Measurements from ENCODE around the gene FMN2. TPM values are rescaled to one million over a fixed set of nuclear protein-coding genes. Genes with fewer than 3 reads are reported as not detected.

Gene FMN2
- polyA plus RNA-seq, 2 of the 4 experiments (the other 2 are of a cell fraction): 2.8 to 4.2 TPM

- ATAC-seq (peak; percentile 81 to 85), DNase-seq (ENCODE audit: low read depth in 1 of 2, low spot score in 1 of 2) (peak; percentile 49 to 73), FAIRE-seq (no peak)
- POLR2A ChIA-PET: interaction anchor here (0.6 to 0.9 kb wide), 4 partner anchors 37 to 65 kb away, joined by 3 to 4 read pairs (median 3); no protein-coding TSS in a partner anchor
- WGBS (ENCODE audit: missing lambda C conversion rate): 1% methylated on average over 15 of the region's 70 CpGs
- CTCF ChIA-PET: interaction anchor here (0.6 to 2.0 kb wide), 14 partner anchors 9 to 609 kb away, joined by 3 to 8 read pairs (median 4); no protein-coding TSS in a partner anchor
- H3K4me3 ChIP-seq: peak overlapping the region; percentile 71
- TF ChIP-seq CTCF (IDR thresholded peaks at IDR 0.05) (peak; percentile 49), HOXA7 (CRISPR knock-in tag; IDR thresholded peaks at IDR 0.05) (no peak), SMC3 (IDR thresholded peaks at IDR 0.05) (peak; percentile 20), HMGXB4 (CRISPR knock-in tag; IDR thresholded peaks at IDR 0.05; ENCODE audit: borderline replicate concordance) (peak; percentile 70; the same call in 1 of the 2 replicates), NFE2L2 (conservative IDR thresholded peaks at IDR 0.05; ENCODE audit: low read length) (no peak), EHF (CRISPR knock-in tag; IDR thresholded peaks at IDR 0.05) (no peak), REST (IDR thresholded peaks at IDR 0.05) (peak; percentile 65; the same call in 1 of the 2 replicates), RCOR1 (IDR thresholded peaks at IDR 0.05; ENCODE audit: low read depth, low read length) (no peak), E2F6 (IDR thresholded peaks at IDR 0.05; ENCODE audit: borderline replicate concordance, low read depth) (0 out of 2 replicates have a peak, but pooled peaks have one; percentile 21), MAZ (IDR thresholded peaks at IDR 0.05; ENCODE audit: borderline replicate concordance, low read depth, low read length) (no peak), RAD21 (conservative IDR thresholded peaks at IDR 0.05 in 1 of 2, IDR thresholded peaks at IDR 0.05 in 1 of 2) (peak; percentile 19 to 31; a peak in 1 of 5 replicates)
- no peaks in the 10 kb centered on the region for H3K9me3 ChIP-seq
- peak overlapping the region; percentile 76 to 90 for H3K27ac ChIP-seq
- H3K4me1 ChIP-seq: peaks cover 21% of the 10 kb centered on the region
- peak overlapping the region; percentile 97 for H3K4me2 ChIP-seq
Observed at GRCh38 chr1:240092301-240093119, 827 bp downstream of the FMN2 start.

- ChIA-PET CTCF (interaction anchor here (0.6 to 2.0 kb wide), 8 partner anchors 12 to 225 kb away, joined by 3 to 8 read pairs (median 6); no protein-coding TSS in a partner anchor), POLR2A (interaction anchor here (0.6 to 0.9 kb wide), 2 partner anchors 36 to 66 kb away, joined by 3 to 4 read pairs; no protein-coding TSS in a partner anchor)
- DNase-seq (ENCODE audit: low read depth in 1 of 2, low spot score in 1 of 2) (peak in 1 of 2 experiments; percentile 31), ATAC-seq (peak; percentile 6 to 35; a peak in 4 of 6 replicates), FAIRE-seq (no peak)
- Histone ChIP-seq H3K4me3 (peak overlapping the region; percentile 71), H3K4me2 (peak overlapping the region; percentile 97), H3K9me3 (no peaks in the 10 kb centered on the region), H3K27ac (peak overlapping the region; percentile 76 to 90), H3K4me1 (peaks cover 21% of the 10 kb centered on the region)
- TF ChIP-seq SMC3 (IDR thresholded peaks at IDR 0.05): no peak
- TF ChIP-seq FOXS1 (CRISPR knock-in tag; IDR thresholded peaks at IDR 0.05): no peak
- no peak for TF ChIP-seq RNF2 (IDR thresholded peaks at IDR 0.05; ENCODE audit: borderline replicate concordance, low read depth)
- WGBS (ENCODE audit: missing lambda C conversion rate): 70% methylated on average over 29 of the region's 65 CpGs
Observed at GRCh38 chr1:240093120-240093961, 1.7 kb downstream of the FMN2 start.
